Breast epithelium (tissue), 3 donors: ENCODE data around the gene CLASP1.

Source experiments
- CTCF ChIP-seq, 3 donors: fragments of 450-650 bp; IDR thresholded peaks; one replicate each; pipeline ENCODE4 v1.5.1; 2016 to 2017; ENCODE audit warnings: antibody characterized with exemption in 3 of 3, mild to moderate bottlenecking in 3 of 3, moderate library complexity in 3 of 3
- POLR2AphosphoS5 ChIP-seq, 3 donors: sonication (generic); formaldehyde crosslinking; IDR thresholded peaks; one replicate each; pipeline ENCODE4 v1.6.1; 2017; ENCODE audit warnings: antibody characterized with exemption in 3 of 3

DNA sequence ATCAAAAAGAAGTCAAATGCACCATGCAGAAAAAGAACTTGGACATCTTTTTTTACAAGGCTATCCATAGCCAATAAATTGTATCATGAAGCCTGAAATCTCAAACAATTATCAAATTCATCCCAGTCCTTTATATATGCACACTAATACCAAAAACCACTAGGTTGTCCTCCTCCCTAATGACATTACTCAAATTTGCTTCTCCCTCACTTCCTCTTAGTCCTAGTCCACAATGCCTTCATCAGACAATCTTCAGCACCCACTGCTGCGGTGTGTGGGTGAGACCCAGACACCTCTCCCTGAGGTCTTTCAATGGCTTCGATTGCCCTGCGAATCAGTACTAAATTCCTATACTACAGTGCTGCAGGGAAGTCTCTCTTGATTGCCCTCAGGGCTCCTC, 58.1 kb downstream of the CLASP1 start:
- no peak for TF ChIP-seq CTCF (IDR thresholded peaks at IDR 0.05)
- no peak for TF ChIP-seq POLR2AphosphoS5 (IDR thresholded peaks at IDR 0.05)
